Measurements from ENCODE around the gene MEF2B. TPM values are rescaled to one million over a fixed set of nuclear protein-coding genes. Genes with fewer than 3 reads are reported as not detected.
"Not testable (repeated sequence)": the region's sequence is repeated elsewhere in the genome, so short reads cannot be mapped to it uniquely, and the experiment has no call there.

MEF2B gene
- total and polyA plus RNA-seq, 2 donors (not counting 3 experiments of a cell fraction or from before 2014, with no cell fraction given), result 0.52 to 1.2 TPM

DNA sequence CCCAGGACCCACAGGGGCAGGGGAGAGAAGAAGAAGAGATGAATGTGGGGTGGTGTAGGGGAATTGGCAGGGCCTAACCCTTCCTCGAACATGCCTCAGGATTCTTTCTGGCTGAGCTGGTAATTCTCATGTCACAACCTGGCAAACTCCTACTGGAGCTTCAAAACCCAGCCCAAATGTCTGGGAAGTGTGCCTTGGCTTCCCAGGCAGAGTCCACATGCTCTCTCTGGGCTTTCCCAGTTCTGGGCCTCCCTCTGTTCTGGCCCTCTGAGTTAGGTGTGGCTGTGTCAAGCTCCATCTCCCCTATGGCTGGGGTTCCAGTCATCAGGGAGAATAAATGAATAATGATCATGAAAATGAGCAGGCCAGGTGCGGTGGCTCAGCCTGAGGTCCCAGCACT is 20.6 kb downstream of the MEF2B start:
- Histone ChIP-seq H3K9me3 (replicated peaks; ENCODE audit: control insufficient read depth, insufficient read depth, low read length) (no peaks in the 10 kb centered on the region), H3K27ac (ENCODE audit: insufficient read depth, low read depth, low read length) (no peak overlapping the region), H2AFZ (ENCODE audit: low read depth, low read length) (no peak overlapping the region), H4K20me1 (replicated peaks; ENCODE audit: control insufficient read depth, extremely low read depth, insufficient read depth, low read length) (no peaks in the 10 kb centered on the region), H3K4me3 (replicated peaks in 1 of 3; ENCODE audit: insufficient read depth in 1 of 3, low read depth in 1 of 3, low read length in 3 of 3) (no peak overlapping the region), H3K9me1 (replicated peaks; ENCODE audit: control insufficient read depth, extremely low read depth, insufficient read depth, low read length) (no peaks in the 10 kb centered on the region), H3K36me3 (ENCODE audit: control insufficient read depth in 2 of 2, extremely low read depth in 1 of 2, insufficient read depth in 2 of 2, low read length in 2 of 2) (no peaks in the 10 kb centered on the region), H3K27me3 (ENCODE audit: control insufficient read depth in 2 of 2, insufficient read depth in 2 of 2, low read length in 2 of 2) (no peaks in the 10 kb centered on the region), H3K4me1 (ENCODE audit: control insufficient read depth, extremely low read depth, insufficient read depth, low read length) (no peaks in the 10 kb centered on the region), H3K9ac (replicated peaks; ENCODE audit: extremely low read depth, insufficient read depth, low read length) (no peak overlapping the region), H3K79me2 (ENCODE audit: control insufficient read depth, insufficient read depth, low read length) (no peaks in the 10 kb centered on the region), H3K4me2 (ENCODE audit: insufficient read depth, low read length) (no peak overlapping the region)
- DNase-seq (ENCODE audit: low read depth, low spot score) (no peak), FAIRE-seq (no peak)
- dilution Hi-C loops (cut with MboI; ENCODE audit: extremely low pct_ligation_motif_present, low sequenced_read_pairs) (no loop called here), intact Hi-C loops (cut with micrococcal nuclease) (no loop called here)
- no TSS peak for BruUV-seq (replicated peaks)
- ChIA-PET CTCF (interaction anchor here (0.8 to 3.9 kb wide), 5 partner anchors 12 to 193 kb away, joined by 3 to 23 read pairs (median 4); no protein-coding TSS in a partner anchor), POLR2A (interaction anchor here (0.5 kb wide), 1 partner anchor 32 kb away, joined by 3 read pairs; no protein-coding TSS in a partner anchor)
- TF ChIP-seq GATA2 (IDR thresholded peaks at IDR 0.05; ENCODE audit: insufficient read depth, insufficient read length, low read depth, low read length), result no peak
- TF ChIP-seq, protein P1, sequence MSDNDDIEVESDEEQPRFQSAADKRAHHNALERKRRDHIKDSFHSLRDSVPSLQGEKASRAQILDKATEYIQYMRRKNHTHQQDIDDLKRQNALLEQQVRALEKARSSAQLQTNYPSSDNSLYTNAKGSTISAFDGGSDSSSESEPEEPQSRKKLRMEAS (IDR thresholded peaks at IDR 0.05; ENCODE audit: insufficient read depth, insufficient read length), result no peak
- TF ChIP-seq JUN (IDR thresholded peaks at IDR 0.05; ENCODE audit: borderline replicate concordance, insufficient read depth, insufficient read length, low read depth), result no peak
- TF ChIP-seq MYC (IDR thresholded peaks at IDR 0.05; ENCODE audit: low read depth, low read length), result no peak
- TF ChIP-seq POLR2A (IDR thresholded peaks at IDR 0.05; ENCODE audit: low read depth, low read length), result no peak
- TF ChIP-seq EZH2 (IDR thresholded peaks at IDR 0.05; ENCODE audit: borderline replicate concordance, low read depth, low read length, severe bottlenecking), result no peak
- TF ChIP-seq POLR2AphosphoS5 (IDR thresholded peaks at IDR 0.05; ENCODE audit: insufficient read depth, low read depth, low read length), result no peak
- TF ChIP-seq, protein P2, sequence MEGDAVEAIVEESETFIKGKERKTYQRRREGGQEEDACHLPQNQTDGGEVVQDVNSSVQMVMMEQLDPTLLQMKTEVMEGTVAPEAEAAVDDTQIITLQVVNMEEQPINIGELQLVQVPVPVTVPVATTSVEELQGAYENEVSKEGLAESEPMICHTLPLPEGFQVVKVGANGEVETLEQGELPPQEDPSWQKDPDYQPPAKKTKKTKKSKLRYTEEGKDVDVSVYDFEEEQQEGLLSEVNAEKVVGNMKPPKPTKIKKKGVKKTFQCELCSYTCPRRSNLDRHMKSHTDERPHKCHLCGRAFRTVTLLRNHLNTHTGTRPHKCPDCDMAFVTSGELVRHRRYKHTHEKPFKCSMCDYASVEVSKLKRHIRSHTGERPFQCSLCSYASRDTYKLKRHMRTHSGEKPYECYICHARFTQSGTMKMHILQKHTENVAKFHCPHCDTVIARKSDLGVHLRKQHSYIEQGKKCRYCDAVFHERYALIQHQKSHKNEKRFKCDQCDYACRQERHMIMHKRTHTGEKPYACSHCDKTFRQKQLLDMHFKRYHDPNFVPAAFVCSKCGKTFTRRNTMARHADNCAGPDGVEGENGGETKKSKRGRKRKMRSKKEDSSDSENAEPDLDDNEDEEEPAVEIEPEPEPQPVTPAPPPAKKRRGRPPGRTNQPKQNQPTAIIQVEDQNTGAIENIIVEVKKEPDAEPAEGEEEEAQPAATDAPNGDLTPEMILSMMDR (IDR thresholded peaks at IDR 0.05; ENCODE audit: extremely low read depth in 1 of 2, insufficient read depth in 1 of 2, low read depth in 1 of 2, low read length in 2 of 2), result no peak
- no peak for TF ChIP-seq FOS (IDR thresholded peaks at IDR 0.05; ENCODE audit: borderline replicate concordance, insufficient read depth, low read length)

DNA sequence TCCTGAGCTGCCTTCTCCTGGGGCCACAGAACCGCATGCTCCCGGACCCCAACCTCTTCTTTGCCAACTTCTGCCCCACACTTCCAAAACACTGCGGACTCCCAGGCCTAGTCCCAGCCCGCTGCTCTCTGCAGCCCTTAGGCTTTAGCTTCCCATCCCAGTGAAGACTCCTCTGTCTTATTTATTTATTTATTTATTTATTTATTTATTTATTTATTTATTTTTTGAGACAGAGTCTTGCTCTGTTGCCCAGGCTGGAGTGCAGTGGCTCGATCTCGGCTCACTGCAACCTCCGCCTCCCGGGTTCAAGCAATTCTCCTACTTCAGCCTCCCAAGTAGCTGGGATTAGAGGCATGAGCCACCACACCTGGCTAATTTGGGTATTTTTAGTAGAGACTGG is 21.6 kb downstream of the MEF2B start:
- H3K36me3 ChIP-seq (ENCODE audit: control insufficient read depth in 2 of 2, extremely low read depth in 1 of 2, insufficient read depth in 2 of 2, low read length in 2 of 2); POLR2A ChIA-PET: not testable (repeated sequence)

More for the DNA sequence above, 21.6 kb downstream of the MEF2B start:
- DNase-seq (ENCODE audit: low read depth, low spot score); H3K27ac ChIP-seq (ENCODE audit: insufficient read depth, low read depth, low read length); H2AFZ ChIP-seq (ENCODE audit: low read depth, low read length); H3K9me3 ChIP-seq (replicated peaks; ENCODE audit: control insufficient read depth, insufficient read depth, low read length); intact Hi-C loops (cut with micrococcal nuclease); H3K79me2 ChIP-seq (ENCODE audit: control insufficient read depth, insufficient read depth, low read length); H3K9ac ChIP-seq (replicated peaks; ENCODE audit: extremely low read depth, insufficient read depth, low read length); H3K9me1 ChIP-seq (replicated peaks; ENCODE audit: control insufficient read depth, extremely low read depth, insufficient read depth, low read length); H3K4me2 ChIP-seq (ENCODE audit: insufficient read depth, low read length); FAIRE-seq; dilution Hi-C loops (cut with MboI; ENCODE audit: extremely low pct_ligation_motif_present, low sequenced_read_pairs); H3K4me1 ChIP-seq (ENCODE audit: control insufficient read depth, extremely low read depth, insufficient read depth, low read length); H4K20me1 ChIP-seq (replicated peaks; ENCODE audit: control insufficient read depth, extremely low read depth, insufficient read depth, low read length); BruUV-seq (replicated peaks); H3K27me3 ChIP-seq (ENCODE audit: control insufficient read depth in 2 of 2, insufficient read depth in 2 of 2, low read length in 2 of 2); H3K4me3 ChIP-seq (replicated peaks in 1 of 3; ENCODE audit: insufficient read depth in 1 of 3, low read depth in 1 of 3, low read length in 3 of 3): not testable (repeated sequence)
- CTCF ChIA-PET, result interaction anchor here (0.5 to 3.9 kb wide), 7 partner anchors 11 to 194 kb away, joined by 3 to 23 read pairs (median 4); no protein-coding TSS in a partner anchor
